ENCODE measurements around the gene CCDC6.
"Not testable (repeated sequence)": the region's sequence is repeated elsewhere in the genome, so short reads cannot be mapped to it uniquely, and the experiment has no call there.

Gene CCDC6

DNA sequence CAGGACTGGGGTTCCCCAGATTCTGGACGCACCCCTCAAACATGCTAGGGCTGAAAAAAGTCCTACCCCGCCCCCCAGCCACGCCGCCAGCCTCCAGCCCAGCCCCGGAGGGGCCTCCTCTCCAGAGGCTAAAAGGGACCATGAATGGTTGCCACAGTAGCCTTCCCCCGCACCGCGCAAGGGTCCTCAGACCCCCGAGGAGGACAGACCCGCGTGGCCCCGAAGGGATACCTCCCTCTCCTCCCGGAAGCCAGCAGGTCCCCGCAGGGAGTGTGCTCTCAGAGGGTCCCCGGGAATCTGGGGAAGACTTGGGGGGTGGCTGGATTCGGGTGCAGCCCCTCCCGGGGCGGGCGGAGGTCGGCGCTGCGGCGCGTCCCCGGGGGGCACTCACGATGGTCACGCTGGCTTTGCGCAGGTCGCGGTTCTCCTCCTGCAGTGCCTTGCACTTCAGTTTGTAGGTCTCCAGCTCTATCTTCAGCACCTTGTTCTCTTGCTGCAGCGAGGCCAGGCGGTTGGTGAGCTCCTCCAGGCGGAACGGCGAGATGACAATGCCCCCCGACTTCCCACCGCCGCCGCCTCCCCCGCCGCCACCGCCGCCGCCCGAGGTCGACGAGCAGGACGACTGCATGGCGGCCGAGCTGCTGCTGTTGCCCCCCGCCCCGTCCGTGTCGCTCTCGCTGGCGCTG lies 482 bp downstream of the CCDC6 start:
- no peak for DNase-seq (ENCODE audit: low read depth in 2 of 2)

DNA sequence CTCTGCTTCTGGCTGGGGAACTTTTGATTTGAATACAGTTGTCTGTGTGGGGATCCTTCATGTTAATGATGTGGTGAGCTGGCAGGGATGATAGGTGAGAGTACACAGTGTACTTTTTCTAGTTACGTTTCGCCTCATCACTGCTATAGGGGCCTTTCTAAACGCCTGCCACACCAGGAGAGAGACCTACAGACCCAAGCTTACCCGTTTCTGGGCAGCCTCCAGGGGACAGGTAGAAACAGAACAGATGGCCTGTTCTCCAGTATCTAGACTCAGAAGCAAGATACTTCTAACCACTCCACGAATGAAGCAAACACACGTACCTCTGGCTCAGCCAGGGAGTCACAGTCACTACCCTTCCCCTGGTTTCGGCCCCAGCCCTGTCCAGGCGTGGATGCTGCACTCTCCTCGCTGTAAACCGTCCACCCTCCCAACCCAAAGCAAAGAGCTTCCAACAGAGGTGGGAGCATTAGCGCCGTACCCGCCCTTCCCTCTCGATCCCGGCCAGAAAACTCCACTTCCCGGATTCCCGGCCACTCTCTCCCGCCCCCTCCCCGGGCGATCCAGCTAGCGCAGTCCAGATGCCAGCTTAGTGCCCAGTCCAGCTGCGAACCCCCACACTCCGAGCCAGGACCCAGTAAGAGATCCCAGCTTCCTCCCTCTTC lies 1.2 kb downstream of the CCDC6 start:
- DNase-seq (ENCODE audit: low read depth in 2 of 2): no peak

DNA sequence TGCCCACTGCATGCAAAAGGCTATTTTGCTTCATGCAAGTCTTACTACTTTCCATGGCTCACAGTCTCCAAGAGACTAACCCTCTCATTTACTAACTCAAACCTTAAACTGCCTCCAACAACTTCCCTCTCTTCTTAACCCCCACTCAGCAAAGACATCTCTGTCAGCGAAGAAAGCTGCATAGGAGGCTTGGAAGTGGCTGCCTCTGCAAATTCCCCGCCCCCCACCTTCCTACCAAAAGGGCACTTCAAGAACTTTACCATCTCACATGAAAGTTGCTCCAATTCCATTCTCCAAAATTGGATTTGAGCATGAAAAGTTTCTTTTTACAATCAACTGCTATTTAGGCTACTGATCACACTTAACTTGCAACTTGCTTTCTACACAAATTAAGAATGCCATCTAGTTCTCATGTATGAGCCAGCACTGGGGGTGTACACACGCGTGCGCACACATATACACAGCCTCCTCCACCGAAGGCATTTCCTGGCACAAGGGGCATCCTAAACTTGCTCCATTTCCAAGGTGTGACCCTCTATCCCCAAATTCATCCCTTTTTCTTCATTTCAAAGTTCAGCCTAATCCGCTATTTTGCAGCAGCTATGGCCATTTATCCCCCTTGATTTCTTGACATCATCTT lies 1.8 kb downstream of the CCDC6 start:
- DNase-seq (ENCODE audit: low read depth in 2 of 2): no peak

DNA sequence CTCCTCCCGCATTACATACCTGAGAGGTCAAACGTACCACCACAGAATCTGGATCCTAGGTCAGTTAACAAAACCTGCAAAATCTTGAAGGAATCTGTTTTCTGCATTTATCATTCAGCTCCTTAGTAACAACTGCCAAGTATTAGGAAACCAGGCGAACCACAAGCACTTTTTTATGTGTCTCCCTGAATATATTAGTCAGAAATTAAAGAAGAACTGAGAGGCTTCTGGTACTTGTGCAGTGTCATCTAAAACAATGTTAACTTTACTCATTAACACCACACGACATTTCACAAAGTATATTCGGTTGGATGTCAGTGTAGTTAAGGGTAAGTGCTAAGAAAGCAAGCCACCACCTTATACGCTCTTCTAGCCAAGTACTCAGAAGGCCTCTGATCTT lies 2.5 kb downstream of the CCDC6 start:
- DNase-seq (ENCODE audit: low read depth in 2 of 2): no peak

DNA sequence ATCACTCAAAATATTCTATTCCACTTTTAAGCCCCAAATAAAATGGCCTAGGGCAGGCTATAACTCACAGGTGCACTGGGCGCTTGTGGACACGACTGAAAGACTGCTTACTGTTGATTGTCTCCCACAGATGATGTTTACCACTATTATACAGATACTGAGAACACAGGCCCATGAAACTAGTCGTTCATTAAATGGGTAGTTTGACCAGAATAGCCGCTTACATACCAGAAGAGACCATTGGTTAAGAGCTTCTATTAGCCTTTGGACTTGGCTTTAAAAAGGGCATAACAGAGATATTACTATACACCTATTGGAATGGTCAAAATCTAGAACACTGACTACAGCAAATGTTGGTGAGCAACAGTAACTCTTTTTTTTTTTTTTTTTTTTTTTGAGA lies 4.3 kb downstream of the CCDC6 start:
- no peak for DNase-seq (ENCODE audit: low read depth in 2 of 2)

DNA sequence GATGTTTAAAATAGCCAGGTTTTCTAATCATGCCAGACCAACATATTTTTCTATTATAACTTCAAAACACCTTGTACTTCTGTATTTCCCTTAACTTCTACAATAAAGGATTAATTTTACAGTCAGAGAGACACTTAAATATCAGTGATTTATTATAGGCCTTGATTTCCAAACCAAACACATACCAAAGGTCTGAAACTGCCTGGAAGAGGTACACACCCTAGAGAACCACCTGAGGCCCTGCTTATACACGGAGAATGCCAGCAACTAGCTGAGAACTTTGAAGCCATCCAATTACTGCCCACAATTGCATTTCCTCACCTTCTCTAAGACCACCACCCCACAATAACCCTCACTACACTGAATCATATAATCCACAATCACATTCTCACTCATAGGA lies 4.9 kb downstream of the CCDC6 start:
- DNase-seq (ENCODE audit: low read depth in 2 of 2): no peak

DNA sequence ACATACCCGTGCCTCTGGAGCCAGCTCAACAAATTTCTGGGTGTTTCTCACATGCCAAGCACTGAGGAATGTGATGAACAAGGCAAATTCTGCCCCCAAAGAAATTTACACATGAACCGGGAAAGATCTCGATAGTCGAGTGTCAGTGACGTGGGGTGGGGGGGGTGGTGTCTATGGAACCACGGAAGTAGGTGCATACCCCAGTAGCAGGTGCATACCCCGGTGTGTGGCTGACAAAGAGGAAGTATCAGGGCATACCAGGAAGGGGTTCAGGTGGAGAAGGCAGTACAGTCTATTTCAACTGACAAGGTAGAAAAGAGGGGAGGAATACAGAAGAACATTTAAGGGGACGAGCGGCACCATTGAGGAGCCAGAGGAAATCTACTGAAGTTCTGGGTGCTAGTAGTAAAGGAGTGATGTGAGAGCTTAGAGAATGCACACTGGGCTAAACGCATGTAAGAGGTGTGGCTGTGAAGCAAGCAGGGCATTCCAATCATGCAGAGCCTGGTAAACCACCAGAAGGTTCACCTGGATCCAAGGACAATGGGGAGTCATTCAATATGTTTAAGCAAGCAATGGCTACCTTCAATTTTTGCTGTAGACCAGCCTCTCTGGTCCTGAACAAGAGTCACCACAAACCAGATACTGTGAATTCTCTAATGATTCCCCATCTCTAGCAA lies 6.2 kb downstream of the CCDC6 start:
- no peak for DNase-seq (ENCODE audit: low read depth in 2 of 2)

DNA sequence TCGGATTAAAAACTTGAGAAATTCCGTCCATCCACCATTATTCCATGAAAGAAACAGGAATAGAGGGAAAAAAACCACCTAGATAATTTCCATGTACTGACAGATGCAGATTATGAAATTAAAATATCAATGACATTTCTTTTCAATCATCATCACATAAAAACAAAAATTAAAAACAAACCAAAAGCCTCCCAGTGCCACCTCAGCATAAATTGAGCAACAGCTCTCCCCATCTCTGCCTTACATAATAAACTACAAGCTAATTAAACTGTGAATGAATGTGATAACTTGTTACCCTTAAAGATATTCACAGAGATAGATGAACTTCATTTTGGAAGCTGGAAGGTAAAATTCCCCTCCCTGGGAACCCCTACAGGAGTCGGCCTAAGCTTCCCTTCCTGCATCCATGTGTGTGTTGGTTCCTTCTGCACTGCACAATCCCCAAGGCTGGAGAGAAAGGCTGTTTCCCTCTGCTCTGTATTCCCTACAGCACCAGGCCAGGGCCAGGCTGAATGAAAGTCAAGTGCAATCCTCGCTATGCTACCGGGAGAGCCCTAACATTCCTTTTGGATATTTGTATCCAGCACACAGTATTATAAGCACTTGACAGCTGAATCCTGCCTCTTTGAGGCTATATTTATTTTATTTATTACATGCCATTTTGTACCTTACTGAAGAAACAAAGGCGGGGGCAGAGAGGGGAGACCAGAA lies 8.1 kb downstream of the CCDC6 start:
- DNase-seq (ENCODE audit: low read depth in 2 of 2): no peak

DNA sequence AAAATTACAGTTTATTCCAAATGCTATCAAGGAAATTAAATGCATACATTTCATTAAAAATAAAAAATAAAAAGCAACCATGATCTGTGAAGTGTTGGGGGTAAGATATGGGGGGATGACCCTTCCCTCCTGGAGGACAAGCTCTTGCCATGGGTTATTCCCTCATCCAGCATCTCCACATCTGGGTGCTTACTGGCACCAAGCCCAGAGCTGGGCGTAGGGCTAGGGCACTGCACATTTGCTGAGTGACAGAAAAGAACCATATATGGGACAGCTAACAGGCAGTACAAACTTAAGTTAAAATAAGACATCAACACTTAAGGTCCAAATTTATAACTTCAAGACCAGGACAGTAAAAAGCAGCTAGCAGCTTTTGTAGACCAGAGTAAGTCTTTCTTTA lies 10.2 kb downstream of the CCDC6 start:
- no peak for DNase-seq (ENCODE audit: low read depth in 2 of 2)

DNA sequence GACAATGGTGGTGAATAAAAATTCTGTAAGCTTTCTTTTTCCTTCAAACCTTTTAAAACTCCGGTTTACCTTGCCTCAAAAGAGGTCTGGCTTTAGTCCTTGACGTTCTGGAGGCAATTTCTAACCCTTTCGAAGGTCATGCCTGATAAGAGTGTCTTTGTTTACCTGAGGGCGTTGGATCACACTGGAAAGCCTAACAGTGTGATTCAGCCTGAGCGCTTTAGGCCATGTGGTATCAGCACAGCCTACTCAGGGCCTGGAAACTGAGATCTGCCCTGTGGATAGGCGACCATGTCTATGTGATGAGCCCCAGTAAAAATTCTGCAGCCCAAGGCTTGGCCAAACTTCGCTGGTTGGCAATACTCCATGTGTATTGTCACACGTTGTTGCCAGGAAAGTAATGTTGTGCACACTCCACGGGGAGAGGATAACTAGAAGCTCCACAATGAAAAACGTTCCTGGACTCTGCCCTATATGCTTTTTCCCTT lies 10.7 kb downstream of the CCDC6 start:
- DNase-seq (ENCODE audit: low read depth in 2 of 2): no peak

DNA sequence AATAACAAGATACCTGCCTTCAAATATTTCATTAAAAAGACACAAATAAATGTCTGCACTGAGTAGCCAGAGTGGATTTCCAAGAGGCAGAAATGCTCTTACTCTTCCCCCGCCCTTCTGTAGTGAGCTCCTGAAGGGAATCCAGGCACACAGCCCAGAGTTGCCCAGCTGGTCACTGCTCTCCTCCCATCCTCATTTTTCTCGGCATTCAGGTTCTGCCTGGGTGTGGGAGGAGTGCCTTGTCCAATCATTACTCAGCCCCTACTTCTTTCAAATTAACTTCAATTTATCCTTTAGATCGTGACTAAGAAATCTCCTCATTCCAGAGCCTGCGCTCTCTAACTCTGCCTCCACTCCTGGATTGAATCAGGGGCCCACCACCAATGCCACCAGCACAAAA lies 12.2 kb downstream of the CCDC6 start:
- no peak for DNase-seq (ENCODE audit: low read depth in 2 of 2)

DNA sequence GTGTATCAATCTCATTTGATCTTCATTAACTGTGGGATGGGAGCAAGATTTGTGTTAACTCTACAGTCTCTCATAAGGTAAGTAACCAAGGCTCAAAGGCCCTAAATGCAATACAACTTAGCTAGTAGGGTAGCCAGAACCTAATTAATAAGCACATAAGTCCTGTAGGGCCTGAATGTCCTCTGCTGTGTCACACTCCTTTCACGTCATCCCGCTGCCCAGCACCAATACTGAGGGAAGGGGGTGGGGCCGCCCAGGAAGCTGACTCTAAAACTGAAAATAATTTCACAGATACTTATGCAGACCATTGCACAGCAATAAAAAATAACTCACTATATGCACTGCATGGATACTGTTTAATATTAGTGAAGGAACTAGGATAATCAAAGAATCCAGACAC lies 13.7 kb downstream of the CCDC6 start:
- no peak for DNase-seq (ENCODE audit: low read depth in 2 of 2)

DNA sequence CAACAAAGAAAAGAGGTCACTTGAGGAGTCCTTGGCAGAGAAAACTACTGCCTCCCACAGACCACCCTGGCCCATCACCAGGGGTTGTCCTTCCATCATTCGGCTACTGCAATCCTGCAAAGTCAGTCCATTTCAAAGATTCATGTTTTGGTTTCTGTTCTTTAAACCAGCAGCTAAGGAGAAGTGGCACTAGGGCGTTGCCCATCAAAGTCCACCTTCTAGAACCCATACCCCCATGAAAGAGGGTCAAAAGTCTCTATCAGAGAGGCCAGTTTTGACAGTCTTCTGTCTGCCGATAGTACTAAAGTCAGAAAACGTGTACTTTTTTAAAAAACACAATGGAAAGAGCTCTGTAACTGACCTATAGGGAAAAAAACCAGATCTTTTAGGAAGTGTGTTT lies 14.4 kb downstream of the CCDC6 start:
- DNase-seq (ENCODE audit: low read depth in 2 of 2): no peak

DNA sequence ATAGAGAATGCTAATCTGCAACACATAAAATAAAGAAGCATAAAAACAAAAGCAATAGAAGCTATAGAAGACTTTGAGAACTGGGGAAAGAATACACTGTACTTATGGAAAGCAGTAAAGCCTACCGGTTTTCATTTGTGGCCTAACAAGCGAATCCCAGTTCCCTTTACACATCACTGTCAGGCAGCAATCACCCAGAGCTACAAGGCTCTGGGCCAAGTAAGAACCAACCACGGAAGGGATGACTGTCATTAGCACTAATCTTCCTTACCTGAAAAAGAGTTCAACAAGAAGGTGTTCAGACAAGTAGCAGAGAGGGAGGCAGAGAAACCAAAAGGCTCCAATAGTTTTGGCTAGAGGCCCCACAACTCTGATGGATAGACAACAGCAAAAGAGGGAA lies 15.0 kb downstream of the CCDC6 start:
- no peak for DNase-seq (ENCODE audit: low read depth in 2 of 2)

DNA sequence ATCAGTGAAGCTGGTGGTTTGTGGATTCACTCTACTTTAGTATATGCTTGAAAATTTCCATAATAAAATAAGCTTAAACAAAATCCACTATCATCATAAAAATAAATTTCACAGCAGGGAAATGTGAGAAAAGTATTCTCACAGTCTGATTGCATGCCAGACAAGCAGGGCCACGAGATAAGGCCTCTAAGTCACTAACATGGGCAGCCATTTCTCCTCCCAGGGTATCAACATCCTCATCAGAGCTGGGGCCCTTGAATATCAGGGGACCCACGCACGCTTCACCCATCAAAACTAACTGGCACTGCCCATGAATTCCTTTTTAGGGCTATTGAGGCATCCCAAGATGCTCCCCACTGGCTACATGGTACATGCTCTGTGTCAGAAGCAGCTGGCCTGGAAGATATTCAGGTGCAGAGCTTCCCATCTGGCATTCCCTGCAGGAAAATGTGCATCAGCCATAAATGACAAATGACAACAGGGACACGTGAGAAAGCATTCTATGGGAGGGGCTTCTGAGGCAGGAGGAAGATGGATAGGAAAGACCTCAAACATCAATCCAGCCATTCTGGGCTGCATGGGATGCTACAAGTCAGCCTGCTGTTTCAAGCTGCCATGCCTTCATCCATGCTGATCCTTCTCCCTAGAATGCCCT lies 17.4 kb downstream of the CCDC6 start:
- no peak for DNase-seq (ENCODE audit: low read depth in 2 of 2)

DNA sequence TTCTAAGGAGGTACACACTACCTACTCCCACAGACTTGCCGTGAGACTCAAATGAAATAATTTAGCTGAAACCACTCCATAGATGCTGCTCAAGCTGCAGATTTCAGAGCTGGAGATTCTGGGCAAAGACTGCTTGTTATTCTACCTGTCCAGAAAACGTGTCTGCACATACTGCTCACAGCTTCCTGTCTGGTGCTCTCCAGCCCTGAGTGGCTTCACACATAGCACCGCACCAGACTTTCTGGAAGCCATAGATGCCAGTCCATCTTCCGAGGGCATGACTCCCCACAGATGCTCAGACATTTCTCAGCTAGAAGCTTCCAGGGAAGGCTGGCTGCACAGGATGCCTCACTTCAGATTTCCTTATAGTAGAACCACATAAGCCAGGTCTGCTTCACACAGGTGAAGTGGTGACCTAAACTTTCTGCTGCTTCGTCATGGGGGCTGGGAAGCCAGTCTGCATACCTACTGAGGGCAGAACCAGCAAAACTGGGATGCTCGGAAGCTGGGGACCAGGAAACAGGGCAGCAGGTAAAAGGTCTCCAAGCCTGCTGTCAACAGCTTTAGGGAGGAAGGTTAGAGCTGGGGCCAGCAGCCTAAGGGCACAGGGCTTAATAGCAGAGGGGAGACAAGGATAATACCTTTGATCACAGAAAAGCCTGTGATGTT lies 18.2 kb downstream of the CCDC6 start:
- no peak for DNase-seq (ENCODE audit: low read depth in 2 of 2)

DNA sequence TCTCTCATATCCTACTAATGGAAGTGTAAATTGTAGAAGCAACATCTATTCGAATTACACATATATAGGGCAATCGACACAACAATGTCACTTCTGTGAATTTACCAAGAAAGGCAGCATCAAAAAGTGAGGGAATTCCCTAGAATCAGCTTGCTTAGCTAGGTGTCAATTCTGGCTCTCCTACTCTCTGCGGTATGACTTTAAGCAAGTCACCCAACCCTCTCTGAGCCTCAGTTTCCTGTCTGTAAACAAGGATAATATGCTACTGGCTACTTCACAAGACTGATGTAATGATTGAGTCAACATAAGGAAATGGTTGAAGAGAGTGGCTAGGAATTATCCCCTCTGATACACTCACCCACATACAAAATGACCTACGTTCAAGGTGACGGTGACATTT lies 19.4 kb downstream of the CCDC6 start:
- no peak for DNase-seq (ENCODE audit: low read depth in 2 of 2)

DNA sequence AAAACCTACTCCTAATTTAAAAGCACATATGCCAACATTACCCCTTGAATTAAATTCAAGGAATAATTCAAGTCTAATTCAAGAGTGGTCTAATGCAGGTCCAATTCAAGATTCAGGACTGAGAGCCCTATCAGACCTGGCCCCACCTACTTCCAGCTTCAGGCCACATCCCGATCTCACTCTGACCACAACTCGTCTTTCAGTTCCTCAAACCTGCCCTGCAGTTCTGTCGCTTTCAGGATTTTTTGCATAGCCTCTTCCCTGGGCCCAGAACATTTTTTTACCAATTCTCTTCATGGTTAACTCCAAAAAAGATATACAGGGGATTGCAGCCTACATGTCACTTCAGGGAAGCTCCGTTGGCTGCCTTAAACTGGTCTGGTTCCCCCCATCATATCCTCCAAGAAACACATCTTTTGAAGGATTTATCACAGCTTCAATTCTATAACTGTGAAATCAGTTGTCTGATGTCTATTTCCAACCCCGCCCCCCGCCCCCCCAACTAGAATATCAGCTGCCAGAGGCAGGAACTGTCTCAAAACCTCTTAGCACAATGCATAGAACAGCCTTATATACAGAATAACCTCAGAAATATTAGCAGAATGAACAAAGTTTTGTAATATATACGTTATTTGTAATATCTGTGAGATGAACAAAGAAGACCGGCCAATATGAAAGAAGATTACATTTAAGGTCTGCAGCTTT lies 20.8 kb downstream of the CCDC6 start:
- no peak for DNase-seq (ENCODE audit: low read depth in 2 of 2)

DNA sequence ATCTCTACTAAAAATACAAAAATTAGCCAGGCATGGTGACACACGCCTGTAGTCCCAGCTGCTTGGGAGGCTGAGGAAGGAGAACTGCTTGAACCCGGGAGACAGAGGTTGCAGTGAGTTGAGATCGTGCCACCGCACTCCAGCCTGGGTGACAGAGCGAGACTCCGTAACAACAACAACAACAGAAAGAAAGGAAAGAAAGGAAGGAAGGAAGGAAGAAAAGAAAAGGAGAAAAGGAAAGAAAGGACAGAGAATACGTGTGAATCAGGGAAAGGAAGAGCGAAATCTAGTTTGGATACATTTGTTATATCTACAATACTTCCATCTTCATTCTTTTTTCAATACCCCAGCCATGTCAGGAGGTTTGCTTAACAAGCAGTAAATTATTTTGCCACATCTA lies 21.5 kb downstream of the CCDC6 start:
- not testable (repeated sequence) for DNase-seq (ENCODE audit: low read depth in 2 of 2)

DNA sequence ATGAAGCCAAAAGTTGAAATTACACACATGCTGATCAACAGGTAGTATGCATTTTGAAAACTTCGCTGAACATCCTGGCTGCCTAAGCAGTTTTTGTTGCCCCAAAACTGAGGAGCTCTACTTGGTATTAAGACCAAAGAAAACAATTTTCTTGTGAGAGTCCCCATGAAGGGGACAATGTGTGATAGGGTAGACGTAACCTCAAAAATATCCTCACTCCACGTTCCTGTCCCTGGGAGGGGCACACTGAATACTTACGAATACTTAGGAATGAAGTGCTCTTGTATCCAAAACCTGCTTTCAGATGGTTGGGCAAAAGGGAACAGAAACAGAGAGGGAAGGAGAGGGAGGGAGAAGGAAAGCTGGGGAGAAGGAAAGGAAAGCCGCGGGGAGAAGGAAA lies 24.7 kb downstream of the CCDC6 start:
- no peak for DNase-seq (ENCODE audit: low read depth in 2 of 2)

Measured in stimulated activated CD8-positive, alpha-beta memory T cell treated with anti-CD3 and anti-CD28 coated beads, Interleukin-7, amount 100 ng/mL, for 4 hours (primary cell).